ENCODE measurements around the gene FAM200C. TPM values are rescaled to one million over a fixed set of nuclear protein-coding genes. Genes with fewer than 3 reads are reported as not detected.
A peak's percentile ranks its signal among the peaks of the same experiment; 100 is the strongest.

The FAM200C gene
- total RNA-seq, 4 donors from 2014 or later = 0.51 to 1.1 (median 0.86) TPM

DNA sequence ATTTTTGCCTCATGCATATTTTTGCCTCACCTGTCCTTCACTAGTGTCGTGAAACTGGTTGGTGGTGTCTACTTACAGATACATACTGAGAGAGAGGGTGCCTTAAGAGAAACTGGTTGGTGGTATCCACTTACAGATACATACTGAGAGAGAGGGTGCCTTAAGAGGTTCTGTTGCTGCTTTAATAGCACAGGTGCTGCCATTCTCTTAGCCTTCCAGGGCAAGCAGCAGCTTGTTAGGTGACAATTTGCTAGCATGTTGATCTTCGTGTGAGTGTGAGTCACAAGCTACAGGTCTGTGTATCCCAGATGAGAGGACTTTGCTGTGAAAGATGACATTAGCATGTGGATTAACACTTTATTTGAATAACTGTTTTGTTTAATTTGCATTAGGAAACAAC, 23.2 kb upstream of the FAM200C start:
- TF ChIP-seq POLR2A (IDR thresholded peaks at IDR 0.05) = no peak
- in situ Hi-C loops (cut with MboI; ENCODE audit: low sequenced_read_pairs in 4 of 4) (no loop called here), intact Hi-C loops (cut with DNase I; ENCODE audit: low total_unique reads) (no loop called here)
- no peaks in the 10 kb centered on the region for H3K9me3 ChIP-seq
- no peak for DNase-seq
- no peak overlapping the region for H3K4me3 ChIP-seq
- no peak overlapping the region for H3K27ac ChIP-seq
- no peak for ATAC-seq
- peaks cover 12% of the 10 kb centered on the region in 2 donors for H3K4me1 ChIP-seq
- H3K27me3 ChIP-seq = no peaks in the 10 kb centered on the region
- no peaks in the 10 kb centered on the region for H3K36me3 ChIP-seq

DNA sequence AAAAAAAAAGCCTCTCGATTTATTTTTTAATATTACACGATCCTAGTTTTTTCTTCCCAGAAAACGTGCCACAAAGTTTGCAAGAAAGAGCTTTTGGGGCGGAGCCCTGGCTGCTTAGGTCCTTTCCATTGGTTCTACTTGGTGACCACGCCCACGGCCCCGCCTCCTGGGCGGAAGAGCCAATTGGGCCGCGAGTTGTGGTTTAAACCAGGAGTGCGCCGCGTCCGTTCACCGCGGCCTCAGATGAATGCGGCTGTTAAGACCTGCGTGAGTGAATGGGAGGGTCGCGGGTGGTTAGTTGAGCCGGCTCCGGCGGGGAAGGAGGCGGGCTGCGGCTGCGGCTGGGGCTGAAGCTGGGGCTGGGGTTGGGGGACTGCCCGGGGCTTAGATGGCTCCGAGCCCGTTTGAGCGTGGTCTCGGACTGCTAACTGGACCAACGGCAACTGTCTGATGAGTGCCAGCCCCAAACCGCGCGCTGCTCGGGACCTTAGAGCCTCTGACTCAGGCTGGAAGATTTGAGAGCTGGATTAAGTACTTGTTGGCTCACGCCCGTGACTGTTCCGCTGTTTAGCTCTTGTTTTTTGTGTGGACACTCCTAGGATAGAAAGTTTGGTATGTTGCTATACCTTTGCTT, 21.9 kb upstream of the FAM200C start, which contains the start of gene PTTG1:
Gene PTTG1, plus strand, starts transcription at position 231 of the 634 bp plus-strand sequence. CDS start 458 bp downstream, outside the sequence.
- Histone ChIP-seq H3K27ac (peak within 1 kb of the TSS; percentile 65 to 76 (median 72)), H3K9me3 (no peaks in the 10 kb centered on the region), H3K4me1 (peaks cover 25% of the 10 kb centered on the region in 2 donors), H3K27me3 (no peaks in the 10 kb centered on the region), H3K36me3 (no peaks in the 10 kb centered on the region), H3K4me3 (peak within 1 kb of the TSS; percentile 65 to 92 (median 75))
- ATAC-seq (peak; percentile 80 to 82), DNase-seq (peak; percentile 90 to 92)
- TF ChIP-seq, protein P1, sequence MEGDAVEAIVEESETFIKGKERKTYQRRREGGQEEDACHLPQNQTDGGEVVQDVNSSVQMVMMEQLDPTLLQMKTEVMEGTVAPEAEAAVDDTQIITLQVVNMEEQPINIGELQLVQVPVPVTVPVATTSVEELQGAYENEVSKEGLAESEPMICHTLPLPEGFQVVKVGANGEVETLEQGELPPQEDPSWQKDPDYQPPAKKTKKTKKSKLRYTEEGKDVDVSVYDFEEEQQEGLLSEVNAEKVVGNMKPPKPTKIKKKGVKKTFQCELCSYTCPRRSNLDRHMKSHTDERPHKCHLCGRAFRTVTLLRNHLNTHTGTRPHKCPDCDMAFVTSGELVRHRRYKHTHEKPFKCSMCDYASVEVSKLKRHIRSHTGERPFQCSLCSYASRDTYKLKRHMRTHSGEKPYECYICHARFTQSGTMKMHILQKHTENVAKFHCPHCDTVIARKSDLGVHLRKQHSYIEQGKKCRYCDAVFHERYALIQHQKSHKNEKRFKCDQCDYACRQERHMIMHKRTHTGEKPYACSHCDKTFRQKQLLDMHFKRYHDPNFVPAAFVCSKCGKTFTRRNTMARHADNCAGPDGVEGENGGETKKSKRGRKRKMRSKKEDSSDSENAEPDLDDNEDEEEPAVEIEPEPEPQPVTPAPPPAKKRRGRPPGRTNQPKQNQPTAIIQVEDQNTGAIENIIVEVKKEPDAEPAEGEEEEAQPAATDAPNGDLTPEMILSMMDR (IDR thresholded peaks at IDR 0.05 in 4 of 5, conservative IDR thresholded peaks at IDR 0.05 in 1 of 5) = no peak
- peak in 1 of 2 donors; percentile 57 for TF ChIP-seq POLR2A (IDR thresholded peaks at IDR 0.05)
- in situ Hi-C loops (cut with MboI; ENCODE audit: low sequenced_read_pairs in 4 of 4) (no loop called here), intact Hi-C loops (cut with DNase I; ENCODE audit: low total_unique reads) (loop anchor here (1.0 kb wide), 1 partner anchor 21 kb away; the partner anchor contains the start of gene FAM200C)

DNA sequence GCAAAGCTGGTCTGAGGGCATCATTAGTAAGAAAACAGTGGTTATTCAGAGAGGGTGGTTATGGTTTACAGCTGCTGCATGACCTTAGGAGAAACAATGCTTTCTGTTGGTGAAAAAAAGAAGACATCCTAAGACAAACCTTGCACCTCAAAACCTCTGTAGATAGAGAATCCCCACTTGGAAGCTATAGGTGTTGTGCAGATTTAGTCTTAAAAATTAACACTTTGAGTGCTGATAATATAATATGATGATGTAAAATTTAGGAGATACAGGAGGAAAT, 20.4 kb upstream of the FAM200C start:
- no peaks in the 10 kb centered on the region for H3K27me3 ChIP-seq
- no peak for TF ChIP-seq POLR2A (IDR thresholded peaks at IDR 0.05)
- TF ChIP-seq, protein P1 (IDR thresholded peaks at IDR 0.05 in 4 of 5, conservative IDR thresholded peaks at IDR 0.05 in 1 of 5) = no peak
- intact Hi-C loops (cut with DNase I; ENCODE audit: low total_unique reads) (no loop called here), in situ Hi-C loops (cut with MboI; ENCODE audit: low sequenced_read_pairs in 4 of 4) (no loop called here)
- H3K27ac ChIP-seq = peak overlapping the region; percentile 87 to 91 (median 88)
- no peak overlapping the region for H3K4me3 ChIP-seq
- ATAC-seq (no peak), DNase-seq (no peak)
- H3K9me3 ChIP-seq = no peaks in the 10 kb centered on the region
- H3K4me1 ChIP-seq = peaks cover 27 to 28% of the 10 kb centered on the region in 2 donors
- H3K36me3 ChIP-seq = no peaks in the 10 kb centered on the region

DNA sequence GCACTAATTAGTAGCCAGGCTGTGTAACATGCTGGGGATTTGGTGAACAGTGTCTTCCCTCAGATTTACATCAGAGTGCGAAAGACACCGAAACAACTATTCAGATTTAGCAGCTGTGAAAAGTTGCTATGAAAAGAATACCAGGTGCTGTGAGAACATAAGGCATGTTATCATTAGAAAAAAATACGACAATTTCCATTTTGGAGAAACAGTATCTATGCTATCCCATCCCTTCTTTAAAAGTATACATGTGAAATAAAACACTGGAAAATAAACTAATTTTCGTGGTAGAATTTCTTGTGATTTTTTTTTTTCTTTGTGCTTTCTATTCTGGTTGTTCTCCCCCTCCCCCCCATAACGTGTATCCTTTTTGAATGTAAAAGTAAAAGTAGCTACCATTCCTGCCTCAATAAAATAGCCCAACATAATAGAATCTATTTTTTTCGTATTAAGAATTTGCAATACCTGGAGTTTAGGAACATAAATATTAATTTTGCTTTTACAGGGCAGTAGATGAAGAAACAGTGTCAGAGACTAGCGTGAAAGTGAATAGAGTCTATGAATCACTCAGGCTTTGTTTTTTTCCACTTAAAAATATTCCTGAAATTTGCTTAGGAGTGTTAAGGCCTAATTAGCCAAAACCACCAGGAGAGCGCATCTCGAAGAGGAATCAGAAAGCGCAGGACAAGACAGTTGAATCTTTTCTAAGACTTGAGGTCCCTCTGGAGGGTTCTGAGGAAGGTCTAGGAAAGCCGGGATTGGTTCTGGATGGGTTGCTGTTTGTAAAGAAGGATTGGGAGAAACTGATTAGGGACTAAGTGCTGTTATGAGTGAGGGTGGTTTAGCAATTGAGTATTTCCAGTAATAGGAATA, 19.8 kb upstream of the FAM200C start:
- ATAC-seq (no peak), DNase-seq (no peak)
- intact Hi-C loops (cut with DNase I; ENCODE audit: low total_unique reads) (loop anchor here (5.0 kb wide), 1 partner anchor 302 kb away; the partner anchor contains the start of gene PWWP2A), in situ Hi-C loops (cut with MboI; ENCODE audit: low sequenced_read_pairs in 4 of 4) (no loop called here)
- TF ChIP-seq POLR2A (IDR thresholded peaks at IDR 0.05) = no peak
- TF ChIP-seq, protein P1 (IDR thresholded peaks at IDR 0.05 in 4 of 5, conservative IDR thresholded peaks at IDR 0.05 in 1 of 5) = no peak
- Histone ChIP-seq H3K36me3 (peaks cover 0 to 3% of the 10 kb centered on the region in 2 donors), H3K4me3 (peak overlapping the region; percentile 66 to 92 (median 84)), H3K4me1 (peaks cover 27 to 28% of the 10 kb centered on the region in 2 donors), H3K27ac (peak overlapping the region; percentile 87 to 91 (median 88)), H3K27me3 (no peaks in the 10 kb centered on the region), H3K9me3 (no peaks in the 10 kb centered on the region)

All from gastrocnemius medialis (tissue), 4 donors.